Liver (tissue), 9 donors: ENCODE results near the gene PAQR4. TPM values are rescaled to one million over a fixed set of nuclear protein-coding genes. Genes with fewer than 3 reads are reported as not detected.

Source experiments
- DNase-seq: peaks from one replicate; pipeline ENCODE4 v3.0.0-alpha.2; 2017; ENCODE audit warnings: low spot score
- H3K27ac ChIP-seq, 2 donors: one replicate each; pipeline ENCODE4 v1.7.0; 2013; ENCODE audit warnings: inconsistent platforms in 2 of 2, low read length in 2 of 2, control low read depth in 1 of 2, low read depth in 1 of 2, mild to moderate bottlenecking in 1 of 2
- H3K27me3 ChIP-seq, 4 donors: one replicate each; pipeline versions ENCODE4 v1.6.1 to v1.7.0; 2013; ENCODE audit warnings: low read length in 3 of 4, inconsistent platforms in 1 of 4, mild to moderate bottlenecking in 1 of 4, moderate library complexity in 1 of 4; ENCODE audit not compliant: control insufficient read depth in 4 of 4, insufficient read depth in 4 of 4
- H3K36me3 ChIP-seq, 4 donors: one replicate each; pipeline versions ENCODE4 v1.6.1 to v1.7.0; 2013; ENCODE audit warnings: low read length in 3 of 4, mild to moderate bottlenecking in 3 of 4, low read depth in 1 of 4, moderate library complexity in 1 of 4; ENCODE audit not compliant: control insufficient read depth in 4 of 4, insufficient read depth in 3 of 4
- H3K4me1 ChIP-seq, 4 donors: one replicate each; pipeline versions ENCODE4 v1.6.1 to v1.7.0; 2013; ENCODE audit warnings: low read length in 3 of 4, mild to moderate bottlenecking in 3 of 4, moderate library complexity in 1 of 4; ENCODE audit not compliant: control insufficient read depth in 4 of 4, insufficient read depth in 4 of 4
- H3K4me3 ChIP-seq, 3 donors: one replicate each; pipeline versions ENCODE4 v1.6.1 to v1.7.0; 2013; ENCODE audit warnings: low read length in 3 of 3, control low read depth in 1 of 3, low read depth in 1 of 3, mild to moderate bottlenecking in 1 of 3
- H3K9ac ChIP-seq, 2 donors: one replicate each; pipeline ENCODE4 v1.7.0; 2013; ENCODE audit warnings: low read length in 2 of 2, mild to moderate bottlenecking in 2 of 2, moderate library complexity in 2 of 2, control low read depth in 1 of 2, low read depth in 1 of 2
- H3K9me3 ChIP-seq, 4 donors: one replicate each; pipeline versions ENCODE4 v1.6.1 to v1.7.0; 2013; ENCODE audit warnings: low read length in 3 of 4; ENCODE audit not compliant: control insufficient read depth in 4 of 4
- EGR1 ChIP-seq, 2 donors: IDR thresholded peaks; 2 replicates each; pipeline ENCODE4 v1.6.1; 2016 to 2018; ENCODE audit warnings: antibody characterized with exemption in 2 of 2, low read depth in 2 of 2
- FOXA1 ChIP-seq: IDR thresholded peaks from 2 replicates; pipeline ENCODE4 v1.6.1; 2016; ENCODE audit warnings: antibody characterized with exemption
- FOXA2 ChIP-seq: IDR thresholded peaks from 2 replicates; pipeline ENCODE4 v1.6.1; 2016; ENCODE audit warnings: antibody characterized with exemption
- GABPA ChIP-seq, 2 donors: IDR thresholded peaks in 1 of 2; conservative IDR thresholded peaks in 1 of 2; 2 replicates each; pipeline ENCODE4 v1.6.1; 2016; ENCODE audit warnings: antibody characterized with exemption in 2 of 2, mild to moderate bottlenecking in 1 of 2, moderate library complexity in 1 of 2
- HNF4A ChIP-seq, 2 donors: conservative IDR thresholded peaks; 2 replicates each; pipeline ENCODE4 v1.6.1; 2016; ENCODE audit warnings: antibody characterized with exemption in 2 of 2, mild to moderate bottlenecking in 2 of 2
- HNF4G ChIP-seq: IDR thresholded peaks from 2 replicates; pipeline ENCODE4 v1.6.1; 2016; ENCODE audit warnings: antibody characterized with exemption
- JUND ChIP-seq, 2 donors: IDR thresholded peaks; 2 replicates each; pipeline ENCODE4 v1.6.1; 2016; ENCODE audit warnings: antibody characterized with exemption in 2 of 2
- NR2F2 ChIP-seq: IDR thresholded peaks from 2 replicates; pipeline ENCODE4 v1.6.1; 2016; ENCODE audit warnings: antibody characterized with exemption
- RAD21 ChIP-seq, 2 donors: IDR thresholded peaks; 2 replicates each; pipeline ENCODE4 v1.6.1; 2016; ENCODE audit warnings: antibody characterized with exemption in 2 of 2, mild to moderate bottlenecking in 2 of 2
- RXRA ChIP-seq, 2 donors: IDR thresholded peaks; 2 replicates each; pipeline ENCODE4 v1.6.1; 2017 to 2018; ENCODE audit warnings: antibody characterized with exemption in 2 of 2, mild to moderate bottlenecking in 1 of 2
- SP1 ChIP-seq: IDR thresholded peaks from 2 replicates; pipeline ENCODE4 v1.6.1; 2018; ENCODE audit warnings: antibody characterized with exemption, mild to moderate bottlenecking
- YY1 ChIP-seq: IDR thresholded peaks from 2 replicates; pipeline ENCODE4 v1.6.1; 2016; ENCODE audit warnings: antibody characterized with exemption, mild to moderate bottlenecking
- WGBS: extraction: QIAGEN DNeasy Blood & Tissue Kit; methylation state at CpG from one replicate; pipeline ENCODE4 v1.1.7; 2013; 5-methylcytosine and 5-hydroxymethylcytosine counted together
- polyA plus RNA-seq, 2 donors: library from polyadenylated mRNA; stranded (reverse) in 1 of 2; unstranded in 1 of 2; fragments of 200-250 nt in 1 of 2; fragments of >200 nt in 1 of 2; fragmentation: Nextera tagmentation in 1 of 2; extraction: Ambion mirVana in 1 of 2; gene quantifications; one replicate each; pipeline versions ENCODE4 v1.2.1 to v1.2.3, GENCODE V29; 2013 to 2015
- total RNA-seq, 2 donors: library from RNA; depleted of rRNA; stranded (reverse); fragments of >200 nt; gene quantifications; one replicate each; pipeline ENCODE4 v1.2.3, GENCODE V29; 2014
- TF ChIP-seq, protein P1 (sequence below): IDR thresholded peaks from 2 replicates; pipeline ENCODE4 v1.6.1; 2016; ENCODE audit warnings: antibody characterized with exemption, mild to moderate bottlenecking
- TF ChIP-seq, protein P2 (sequence below): fragments of 150-350 bp; IDR thresholded peaks from 2 replicates; pipeline ENCODE4 v1.5.1; 2017; ENCODE audit warnings: improper control_type of control experiment, low read depth, low read length; ENCODE audit not compliant: missing input control
- TF ChIP-seq, protein P3 (sequence below): IDR thresholded peaks from 2 replicates; pipeline ENCODE4 v1.6.1; 2016; ENCODE audit warnings: antibody characterized with exemption
- TF ChIP-seq, protein P4 (sequence below): IDR thresholded peaks from 2 replicates; pipeline ENCODE4 v1.6.1; 2016; ENCODE audit warnings: antibody characterized with exemption
- donor health status: healthy.
- donor health status: healthy.
- donor health status: healthy.
- donor health status: healthy.
- donor health status: healthy.

PAQR4 gene
- total and polyA plus RNA-seq, 4 donors, result 0.63 to 9.9 (median 2.0) TPM

DNA sequence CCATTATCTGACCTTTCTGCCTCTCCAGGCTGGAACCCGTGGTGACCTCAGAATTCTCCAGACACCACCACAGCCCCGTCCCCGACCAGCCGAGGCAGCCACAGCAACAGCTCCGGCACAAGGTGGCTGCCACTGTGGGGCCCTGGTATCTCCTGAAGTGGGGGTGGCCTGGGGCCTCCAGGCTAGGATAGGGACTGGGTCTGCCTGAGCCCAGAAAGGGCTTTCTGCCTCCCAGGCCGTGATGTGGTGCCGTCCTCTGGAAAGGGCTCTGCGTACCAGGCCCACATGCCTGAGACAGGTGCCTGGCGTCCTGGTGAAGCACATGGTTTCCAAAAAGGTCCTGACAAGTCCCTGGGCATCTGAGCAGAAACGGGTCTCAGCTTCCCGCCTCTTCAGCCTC lies 40.4 kb upstream of the PAQR4 start:
- Histone ChIP-seq H3K4me3 (no peak overlapping the region), H3K27ac (no peak overlapping the region), H3K4me1 (peaks cover 2 to 7% (median 5%) of the 10 kb centered on the region in 4 donors), H3K27me3 (no peaks in the 10 kb centered on the region), H3K9ac (no peak overlapping the region), H3K9me3 (no peaks in the 10 kb centered on the region), H3K36me3 (peaks cover 0 to 16% (median 9%) of the 10 kb centered on the region in 4 donors)
- TF ChIP-seq SP1, result no peak
- no peak for TF ChIP-seq FOXA2
- no peak for TF ChIP-seq EGR1 (IDR thresholded peaks at IDR 0.05; ENCODE audit: low read depth in 2 of 2)
- no peak for TF ChIP-seq GABPA (IDR thresholded peaks at IDR 0.05 in 1 of 2, conservative IDR thresholded peaks at IDR 0.05 in 1 of 2)
- no peak for TF ChIP-seq JUND (IDR thresholded peaks at IDR 0.05)
- TF ChIP-seq HNF4A (conservative IDR thresholded peaks at IDR 0.05), result no peak
- TF ChIP-seq RAD21 (IDR thresholded peaks at IDR 0.05), result no peak
- no peak for TF ChIP-seq RXRA (IDR thresholded peaks at IDR 0.05)
- TF ChIP-seq, protein P1, sequence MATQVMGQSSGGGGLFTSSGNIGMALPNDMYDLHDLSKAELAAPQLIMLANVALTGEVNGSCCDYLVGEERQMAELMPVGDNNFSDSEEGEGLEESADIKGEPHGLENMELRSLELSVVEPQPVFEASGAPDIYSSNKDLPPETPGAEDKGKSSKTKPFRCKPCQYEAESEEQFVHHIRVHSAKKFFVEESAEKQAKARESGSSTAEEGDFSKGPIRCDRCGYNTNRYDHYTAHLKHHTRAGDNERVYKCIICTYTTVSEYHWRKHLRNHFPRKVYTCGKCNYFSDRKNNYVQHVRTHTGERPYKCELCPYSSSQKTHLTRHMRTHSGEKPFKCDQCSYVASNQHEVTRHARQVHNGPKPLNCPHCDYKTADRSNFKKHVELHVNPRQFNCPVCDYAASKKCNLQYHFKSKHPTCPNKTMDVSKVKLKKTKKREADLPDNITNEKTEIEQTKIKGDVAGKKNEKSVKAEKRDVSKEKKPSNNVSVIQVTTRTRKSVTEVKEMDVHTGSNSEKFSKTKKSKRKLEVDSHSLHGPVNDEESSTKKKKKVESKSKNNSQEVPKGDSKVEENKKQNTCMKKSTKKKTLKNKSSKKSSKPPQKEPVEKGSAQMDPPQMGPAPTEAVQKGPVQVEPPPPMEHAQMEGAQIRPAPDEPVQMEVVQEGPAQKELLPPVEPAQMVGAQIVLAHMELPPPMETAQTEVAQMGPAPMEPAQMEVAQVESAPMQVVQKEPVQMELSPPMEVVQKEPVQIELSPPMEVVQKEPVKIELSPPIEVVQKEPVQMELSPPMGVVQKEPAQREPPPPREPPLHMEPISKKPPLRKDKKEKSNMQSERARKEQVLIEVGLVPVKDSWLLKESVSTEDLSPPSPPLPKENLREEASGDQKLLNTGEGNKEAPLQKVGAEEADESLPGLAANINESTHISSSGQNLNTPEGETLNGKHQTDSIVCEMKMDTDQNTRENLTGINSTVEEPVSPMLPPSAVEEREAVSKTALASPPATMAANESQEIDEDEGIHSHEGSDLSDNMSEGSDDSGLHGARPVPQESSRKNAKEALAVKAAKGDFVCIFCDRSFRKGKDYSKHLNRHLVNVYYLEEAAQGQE, result no peak
- TF ChIP-seq FOXA1, result no peak
- TF ChIP-seq, protein P2, sequence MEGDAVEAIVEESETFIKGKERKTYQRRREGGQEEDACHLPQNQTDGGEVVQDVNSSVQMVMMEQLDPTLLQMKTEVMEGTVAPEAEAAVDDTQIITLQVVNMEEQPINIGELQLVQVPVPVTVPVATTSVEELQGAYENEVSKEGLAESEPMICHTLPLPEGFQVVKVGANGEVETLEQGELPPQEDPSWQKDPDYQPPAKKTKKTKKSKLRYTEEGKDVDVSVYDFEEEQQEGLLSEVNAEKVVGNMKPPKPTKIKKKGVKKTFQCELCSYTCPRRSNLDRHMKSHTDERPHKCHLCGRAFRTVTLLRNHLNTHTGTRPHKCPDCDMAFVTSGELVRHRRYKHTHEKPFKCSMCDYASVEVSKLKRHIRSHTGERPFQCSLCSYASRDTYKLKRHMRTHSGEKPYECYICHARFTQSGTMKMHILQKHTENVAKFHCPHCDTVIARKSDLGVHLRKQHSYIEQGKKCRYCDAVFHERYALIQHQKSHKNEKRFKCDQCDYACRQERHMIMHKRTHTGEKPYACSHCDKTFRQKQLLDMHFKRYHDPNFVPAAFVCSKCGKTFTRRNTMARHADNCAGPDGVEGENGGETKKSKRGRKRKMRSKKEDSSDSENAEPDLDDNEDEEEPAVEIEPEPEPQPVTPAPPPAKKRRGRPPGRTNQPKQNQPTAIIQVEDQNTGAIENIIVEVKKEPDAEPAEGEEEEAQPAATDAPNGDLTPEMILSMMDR, result no peak
- TF ChIP-seq YY1, result no peak
- TF ChIP-seq, protein P3, sequence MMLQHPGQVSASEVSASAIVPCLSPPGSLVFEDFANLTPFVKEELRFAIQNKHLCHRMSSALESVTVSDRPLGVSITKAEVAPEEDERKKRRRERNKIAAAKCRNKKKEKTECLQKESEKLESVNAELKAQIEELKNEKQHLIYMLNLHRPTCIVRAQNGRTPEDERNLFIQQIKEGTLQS, result no peak
- TF ChIP-seq HNF4G, result no peak
- DNase-seq, result no peak
- WGBS, result 91% methylated on average over 11 of the region's 11 CpGs

DNA sequence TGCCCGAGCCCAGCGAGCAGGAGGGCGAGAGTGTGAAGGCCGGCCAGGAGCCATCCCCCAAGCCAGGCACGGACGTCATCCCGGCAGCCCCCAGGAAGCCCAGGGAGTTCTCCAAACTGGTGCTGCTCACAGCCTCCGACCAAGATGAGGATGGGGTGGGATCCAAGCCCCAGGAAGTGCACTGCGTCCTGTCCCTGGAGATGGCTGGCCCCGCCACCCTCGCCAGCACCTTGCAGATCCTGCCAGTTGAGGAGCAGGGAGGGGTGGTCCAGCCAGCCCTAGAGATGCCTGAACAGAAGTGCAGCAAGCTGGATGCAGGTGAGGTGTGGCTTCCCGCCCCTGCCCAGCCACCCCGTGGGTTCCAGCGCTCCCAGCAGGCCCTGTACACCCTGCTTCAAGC lies 39.5 kb upstream of the PAQR4 start:
- Histone ChIP-seq H3K4me3 (no peak overlapping the region), H3K9ac (no peak overlapping the region), H3K27me3 (no peaks in the 10 kb centered on the region), H3K36me3 (peaks cover 0 to 23% (median 14%) of the 10 kb centered on the region in 4 donors), H3K27ac (no peak overlapping the region), H3K9me3 (no peaks in the 10 kb centered on the region), H3K4me1 (peaks cover 2 to 7% (median 5%) of the 10 kb centered on the region in 4 donors)
- TF ChIP-seq JUND (IDR thresholded peaks at IDR 0.05) (no peak), FOXA2 (no peak), EGR1 (IDR thresholded peaks at IDR 0.05; ENCODE audit: low read depth in 2 of 2) (no peak), YY1 (no peak), NR2F2 (no peak), SP1 (no peak), RXRA (IDR thresholded peaks at IDR 0.05) (no peak)
- TF ChIP-seq, protein P4, sequence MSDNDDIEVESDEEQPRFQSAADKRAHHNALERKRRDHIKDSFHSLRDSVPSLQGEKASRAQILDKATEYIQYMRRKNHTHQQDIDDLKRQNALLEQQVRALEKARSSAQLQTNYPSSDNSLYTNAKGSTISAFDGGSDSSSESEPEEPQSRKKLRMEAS, result no peak
- TF ChIP-seq, protein P3, result no peak
- DNase-seq, result no peak
- 94% methylated on average over 14 of the region's 14 CpGs for WGBS
